COLO668 (cell line): ENCODE results near the gene XPA.
"Not testable (repeated sequence)": the region's sequence is repeated elsewhere in the genome, so short reads cannot be mapped to it uniquely, and the experiment has no call there.

Experiments
- DNase-seq: peaks from one replicate; lab custom pipeline; 2025; ENCODE audit not compliant: unreplicated experiment; lab: John Stamatoyannopoulos, UW

Gene XPA

GRCh38 chr9:97696803-97697601, at the start of gene XPA:
TSS of gene XPA (minus strand) at chr9:97697340. CDS start at chr9:97697292, 48 bp downstream.
- DNase-seq = peak; percentile 97

- no peak for DNase-seq
Measured at GRCh38 chr9:97744710-97745708, 47.9 kb upstream of the XPA start.

- not testable (repeated sequence) for DNase-seq
Measured at GRCh38 chr9:97744025-97744424, 46.9 kb upstream of the XPA start.

DNA sequence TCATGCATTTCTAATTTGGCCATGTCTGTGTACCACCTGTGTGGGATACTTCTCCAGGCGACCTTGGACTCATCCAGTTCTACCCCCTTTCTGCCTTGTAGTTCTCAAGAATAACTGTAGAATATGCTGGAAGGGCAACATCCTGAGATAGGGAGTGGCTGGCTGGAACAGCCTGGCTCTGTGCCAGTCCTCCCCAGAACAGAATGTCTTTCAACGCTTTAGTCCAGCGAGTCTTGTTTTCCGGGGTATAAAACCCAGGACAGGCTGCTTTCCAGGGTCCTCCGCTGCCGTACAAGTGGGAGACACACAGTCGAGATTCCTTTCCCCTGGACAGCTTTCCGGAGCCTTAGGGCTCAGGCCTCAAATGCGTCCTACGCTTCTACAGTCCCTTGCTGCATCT, 45.4 kb upstream of the XPA start:
- no peak for DNase-seq

DNA sequence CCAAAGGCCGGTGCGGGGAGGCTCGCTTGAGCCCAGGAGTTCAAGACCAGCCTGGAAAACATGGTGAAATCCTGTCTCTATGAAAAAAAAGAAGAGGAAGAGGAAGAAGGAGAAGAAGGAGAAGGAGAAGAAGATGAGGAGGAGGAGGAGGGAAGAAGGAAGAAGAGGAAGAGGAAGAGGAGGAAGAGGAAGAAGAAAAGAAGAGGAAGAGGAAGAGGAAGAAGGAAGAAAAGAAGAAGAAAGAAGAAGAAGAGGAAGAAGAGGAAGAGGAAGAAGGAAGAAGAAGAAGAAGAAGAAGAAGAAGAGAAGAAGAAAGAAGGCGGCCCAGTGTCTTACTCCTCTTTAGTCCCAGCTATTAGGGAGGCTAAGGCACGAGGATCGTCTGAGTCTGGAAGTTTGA, 44.8 kb upstream of the XPA start:
- DNase-seq = no peak

DNA sequence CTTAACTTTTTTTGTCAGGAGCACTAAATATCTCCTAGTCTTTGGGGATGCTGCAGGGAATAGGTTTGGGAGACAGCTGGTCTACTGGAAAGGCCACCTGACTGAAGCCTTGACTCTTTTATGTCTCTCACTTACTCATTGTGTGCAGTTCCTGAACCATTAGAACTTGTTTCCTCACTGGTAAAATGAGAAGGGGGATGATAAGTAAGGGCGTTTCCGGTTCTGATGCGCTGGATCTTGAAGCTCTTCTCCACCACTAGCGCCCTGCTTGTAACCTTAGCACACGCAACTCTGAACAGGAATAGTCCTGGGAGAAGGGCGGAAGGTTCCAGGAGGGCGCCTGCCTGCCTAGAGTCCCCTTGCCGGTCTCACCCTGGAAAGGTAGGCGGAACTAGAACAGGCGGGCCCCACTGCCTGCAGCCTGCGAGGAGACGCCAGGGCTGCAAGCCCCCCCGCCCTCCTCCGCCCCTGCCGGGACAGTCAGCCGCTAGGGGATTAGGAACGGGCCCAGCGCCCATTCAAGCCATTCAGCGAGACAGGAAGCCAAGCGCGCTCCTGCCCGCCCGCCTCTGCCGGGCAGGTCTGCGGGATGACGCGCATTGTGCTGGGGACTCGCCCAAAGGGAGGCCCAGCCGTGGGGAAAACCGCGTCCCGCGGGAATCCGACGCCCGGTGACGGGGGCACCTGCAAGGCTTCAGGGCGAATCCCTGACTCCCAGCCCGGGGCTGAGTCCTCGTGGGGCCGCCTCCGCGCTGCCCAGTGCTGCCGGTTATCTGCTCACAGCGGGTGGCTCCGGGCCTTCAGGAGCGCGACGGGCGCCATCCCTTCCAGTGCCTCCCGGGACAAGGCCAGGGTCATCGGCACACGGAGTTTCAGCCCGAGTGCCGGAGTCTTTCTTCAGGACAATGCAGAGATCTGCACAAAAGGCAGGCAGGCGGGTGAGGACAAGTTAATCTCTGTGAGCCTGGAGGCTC, 44.0 kb upstream of the XPA start:
- DNase-seq = peak; percentile 71

- DNase-seq = no peak
Measured at GRCh38 chr9:97737429-97737828, 40.3 kb upstream of the XPA start.

GRCh38 chr9:97735070-97735600, 38.0 kb upstream of the XPA start:
- peak; percentile 56 for DNase-seq

- DNase-seq = no peak
Measured at GRCh38 chr9:97726716-97727115, 29.6 kb upstream of the XPA start.

DNA sequence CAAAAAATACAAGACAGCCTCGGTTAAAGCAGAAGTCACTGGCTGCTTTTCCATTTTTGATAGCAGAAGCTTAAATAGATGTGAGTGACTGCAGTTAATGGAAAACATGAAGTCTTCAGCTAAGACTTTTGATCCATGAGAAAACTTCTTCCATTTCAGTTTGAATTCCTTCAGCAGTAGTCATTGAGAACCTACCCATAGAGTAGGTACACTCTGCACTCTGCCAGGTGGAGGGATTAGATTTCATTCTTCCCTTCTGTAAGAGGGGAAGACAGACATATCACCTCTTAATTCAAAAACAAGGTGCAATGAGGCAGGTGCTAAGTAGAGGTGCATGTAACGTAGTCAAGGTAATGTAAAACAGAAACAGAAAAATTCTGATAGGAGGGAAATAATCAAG, 26.7 kb upstream of the XPA start:
- no peak for DNase-seq

DNA sequence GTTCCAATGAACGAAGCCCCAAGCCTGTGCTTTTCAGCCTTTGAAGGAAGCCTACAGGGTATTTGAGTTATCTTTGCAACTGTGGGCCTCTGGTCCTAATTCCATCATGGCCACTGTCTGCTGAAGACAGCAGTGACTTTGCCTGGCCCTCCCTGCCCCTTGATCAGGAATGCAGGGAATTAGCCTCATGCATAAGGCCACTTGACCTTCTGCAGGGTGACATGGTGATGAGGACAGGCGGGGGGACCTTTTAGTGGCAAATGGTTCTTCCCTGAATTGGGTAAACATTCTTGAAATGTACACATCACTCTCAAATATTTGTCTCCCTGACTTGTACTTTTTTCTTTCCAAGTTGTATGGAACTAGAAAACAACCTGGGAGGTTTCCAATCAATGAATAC, 25.2 kb upstream of the XPA start:
- DNase-seq = no peak

- no peak for DNase-seq
Measured at GRCh38 chr9:97721396-97721795, 24.3 kb upstream of the XPA start.

- no peak for DNase-seq
Measured at GRCh38 chr9:97717866-97718265, 20.7 kb upstream of the XPA start.

DNA sequence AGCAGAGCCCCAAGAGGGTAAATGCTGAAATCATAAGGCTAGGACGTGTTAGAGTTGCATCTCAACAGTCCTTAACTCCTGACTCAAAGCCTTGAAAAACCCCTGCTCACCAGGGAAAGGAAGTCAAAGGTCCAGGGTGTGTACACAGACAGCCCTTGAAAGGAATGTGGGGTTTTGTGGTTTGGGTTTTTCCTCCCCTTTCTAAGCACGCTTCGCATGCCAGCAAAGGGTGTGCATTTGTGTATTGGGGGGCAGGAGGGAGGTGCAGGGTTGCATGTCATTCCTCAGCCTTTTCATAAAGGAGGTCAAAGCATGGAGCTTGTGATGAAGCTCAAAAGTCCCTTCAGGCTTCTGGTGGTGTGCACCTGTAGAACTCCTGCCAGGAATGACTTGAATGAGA, 17.3 kb upstream of the XPA start:
- no peak for DNase-seq

DNA sequence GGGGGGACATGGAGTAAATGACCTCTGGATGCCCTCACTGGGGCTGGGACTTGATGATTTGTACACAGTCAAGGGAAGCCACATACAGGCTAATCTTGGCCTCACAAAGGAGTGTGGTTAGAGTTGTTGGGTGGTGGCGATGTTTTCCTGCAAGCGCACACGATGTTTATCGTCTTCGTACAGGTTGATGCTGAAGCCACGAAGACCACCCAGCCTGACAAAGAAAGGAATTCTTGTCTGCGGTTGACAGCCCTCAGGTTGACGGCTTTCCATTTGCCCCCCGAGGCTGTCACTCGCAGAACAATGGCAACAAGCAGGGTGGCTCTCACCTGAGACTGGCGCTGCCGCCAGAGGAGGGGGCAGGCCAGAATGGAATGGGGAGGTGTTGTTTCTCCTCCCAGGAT, 14.1 kb upstream of the XPA start:
- DNase-seq = no peak

DNA sequence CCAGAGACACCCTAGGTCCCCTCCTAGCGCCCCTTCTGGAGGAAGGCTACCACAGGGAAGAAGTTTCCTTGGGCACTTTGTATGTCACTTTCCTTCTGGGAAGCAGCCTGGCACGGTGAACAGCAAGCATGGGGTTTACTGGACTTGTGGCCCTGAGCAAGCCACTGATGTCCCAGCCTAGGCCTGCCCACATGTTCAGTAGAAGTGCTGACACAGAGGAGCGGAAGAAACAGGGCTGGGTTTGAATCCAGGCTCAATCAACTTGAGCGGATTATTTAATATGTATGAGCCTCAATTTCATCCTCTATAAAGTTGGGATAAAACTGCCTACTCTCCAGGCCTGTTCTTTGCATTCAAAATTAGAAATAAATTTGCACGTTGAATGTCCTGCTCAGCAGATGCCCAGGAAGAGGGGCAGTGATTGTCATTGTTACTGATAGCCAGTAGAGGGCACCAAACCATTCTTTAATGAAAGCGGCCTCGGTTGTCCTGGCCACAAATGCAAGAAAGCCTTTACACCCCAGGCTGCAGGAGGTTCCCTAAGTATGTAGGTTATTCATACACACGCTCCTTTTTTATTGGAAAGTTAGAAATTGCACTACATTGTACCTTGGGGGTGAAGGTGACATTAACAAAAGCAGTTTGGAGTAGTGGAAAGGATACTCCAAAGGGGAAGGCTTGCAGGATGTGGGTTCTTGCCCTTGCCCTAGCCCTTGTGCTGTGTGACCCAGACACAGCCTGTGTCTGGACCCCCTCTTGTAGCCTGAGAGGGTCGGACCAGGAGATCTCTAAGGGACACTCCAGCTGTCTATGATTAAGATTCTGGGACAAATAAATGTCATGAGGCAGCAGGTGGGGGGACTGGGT, 13.4 kb upstream of the XPA start:
- DNase-seq = peak; percentile 36

DNA sequence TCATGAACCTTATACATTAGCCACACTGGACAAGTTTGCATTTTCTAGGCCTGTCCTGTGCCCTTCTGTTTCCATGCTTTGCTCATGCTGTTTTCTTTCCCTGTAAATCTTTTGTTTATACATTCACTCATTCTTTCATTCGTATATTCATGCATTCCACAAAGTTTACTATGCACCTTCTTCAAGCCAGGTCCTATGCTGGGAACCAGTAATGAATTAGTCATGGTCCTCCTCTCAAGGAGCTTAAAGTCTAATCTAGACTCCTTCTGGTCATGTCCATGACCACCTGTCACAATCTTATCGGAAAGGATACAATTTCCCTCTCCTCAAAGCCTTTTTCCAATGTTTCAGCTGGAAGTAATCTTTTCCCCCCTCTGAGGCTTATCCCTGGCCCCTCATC, 9.1 kb upstream of the XPA start:
- no peak for DNase-seq

GRCh38 chr9:97705354-97705950, 8.3 kb upstream of the XPA start:
- DNase-seq = no peak

- DNase-seq = no peak
Measured at GRCh38 chr9:97704851-97705250, 7.7 kb upstream of the XPA start.
